Ovary (tissue), 9 donors: ENCODE measurements around the gene PSMG4. TPM values are rescaled to one million over a fixed set of nuclear protein-coding genes. Genes with fewer than 3 reads are reported as not detected.

Experiments
- DNase-seq, 5 donors: peaks; one replicate each; pipeline ENCODE4 v3.0.0-alpha.2; 2019 to 2020
- H3K27ac ChIP-seq, 2 donors: fragments of 200-600 bp; one replicate each; pipeline versions ENCODE4 v1.5.1 to v1.8.0; 2019 to 2022
- H3K27me3 ChIP-seq: fragments of 200-600 bp; one replicate; pipeline ENCODE4 v1.8.0; 2022
- H3K36me3 ChIP-seq: fragments of 200-600 bp; sonication (generic); one replicate; pipeline ENCODE4 v1.5.1; 2019
- H3K4me1 ChIP-seq: one replicate; pipeline ENCODE4 v1.8.1; 2013; ENCODE audit warnings: mild to moderate bottlenecking, moderate library complexity; ENCODE audit not compliant: insufficient read depth
- H3K4me3 ChIP-seq: fragments of 200-600 bp; sonication (generic); one replicate; pipeline ENCODE4 v1.5.1; 2017
- H3K9me3 ChIP-seq, 2 donors: fragments of 200-600 bp in 1 of 2; sonication (generic) in 1 of 2; one replicate each; pipeline versions ENCODE4 v1.5.1 to v1.8.1; 2013 to 2019; ENCODE audit warnings: mild to moderate bottlenecking in 1 of 2, moderate library complexity in 1 of 2
- EP300 ChIP-seq: sonication (generic); formaldehyde crosslinking; IDR thresholded peaks from one replicate; pipeline ENCODE4 v1.6.1; 2017; ENCODE audit warnings: antibody characterized with exemption
- POLR2A ChIP-seq: fragments of 450-650 bp; IDR thresholded peaks from one replicate; pipeline ENCODE4 v1.6.1; 2017; ENCODE audit warnings: antibody characterized with exemption, mild to moderate bottlenecking, moderate library complexity
- WGBS, 3 donors: extraction: QIAGEN DNeasy Blood & Tissue Kit in 1 of 3; methylation state at CpG; one replicate each; pipeline versions ENCODE4 v1.1.5 to v1.1.7; 2013 to 2017; 5-methylcytosine and 5-hydroxymethylcytosine counted together
- intact Hi-C, 4 donors: fragments of 100-400 bp; cut with DNase I; formaldehyde crosslinking; loops; one replicate each; pipeline versions ENCODE4 v1.11.0 to v1.15.1; 2022 to 2023
- polyA plus RNA-seq, 2 donors: library from polyadenylated mRNA; stranded (reverse); fragments of 200-250 nt in 1 of 2; fragments of 350-450 nt in 1 of 2; fragmentation: Illumina TruSeq in 1 of 2; extraction: RNeasy Lipid Tissue Mini Kit (QIAGEN cat#74804) in 1 of 2; gene quantifications; one replicate each; pipeline ENCODE4 v1.2.3, GENCODE V29; 2013 to 2014
- total RNA-seq, 7 donors: library from RNA; depleted of rRNA in 2 of 7; stranded (reverse); fragments of >200 nt in 2 of 7; fragmentation: NEBNext Ultra II Directional in 3 of 7; extraction: Animal tissue kit (Norgen Biotek cat#: 25700) in 3 of 7; gene quantifications; one replicate each; pipeline versions ENCODE4 v1.1.0 to v1.2.4, GENCODE V29; 2016 to 2023
- TF ChIP-seq, protein P1 (sequence below), 3 donors: fragments of 450-650 bp in 2 of 3; fragments of 200-600 bp in 1 of 3; IDR thresholded peaks; one replicate each; pipeline versions ENCODE4 v1.5.1 to v1.8.0; 2016 to 2022; ENCODE audit warnings: antibody characterized with exemption in 3 of 3, mild to moderate bottlenecking in 1 of 3
- donor health status: DM: no; HTN: no; CAD: no; lungs with moderate emphysema.
- donor health status: DM: no; HTN: no; CAD: no.
- donor health status: Bipolar disorder and iron deficiency.
- donor health status: DM: yes; HTN: yes; CAD: no.
- donor health status: DM: no; HTN: no; CAD: no.
- donor health status: DM: yes; HTN: yes; CAD: no.

The PSMG4 gene
- total and polyA plus RNA-seq, 9 donors = 8.5 to 34.8 (median 22.7) TPM

DNA sequence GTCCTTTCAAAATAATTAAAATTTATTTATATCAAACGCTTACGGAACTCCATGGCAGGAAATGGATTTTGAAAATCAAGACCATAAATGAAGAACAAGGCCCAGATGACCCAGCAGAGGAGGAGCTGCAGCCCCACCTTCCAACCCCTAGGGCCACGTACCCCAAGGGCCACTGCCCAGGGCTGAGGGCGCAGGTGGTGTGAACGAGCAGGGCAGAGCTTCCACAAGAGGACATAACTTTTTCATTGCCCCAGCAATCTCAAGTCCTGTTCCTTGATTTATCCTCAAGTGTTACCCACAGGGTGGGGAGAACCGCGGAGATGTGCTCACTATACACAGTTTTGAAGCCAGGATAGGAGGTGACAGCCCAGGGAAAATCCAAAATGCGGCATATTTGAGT is 42.8 kb downstream of the PSMG4 start:
- intact Hi-C loops = loop anchor here in 1 of 4 donors (10.0 kb wide), 1 partner anchor 113 kb away; no protein-coding TSS in a partner anchor
- H3K27me3 ChIP-seq = no peaks in the 10 kb centered on the region
- TF ChIP-seq, protein P1, sequence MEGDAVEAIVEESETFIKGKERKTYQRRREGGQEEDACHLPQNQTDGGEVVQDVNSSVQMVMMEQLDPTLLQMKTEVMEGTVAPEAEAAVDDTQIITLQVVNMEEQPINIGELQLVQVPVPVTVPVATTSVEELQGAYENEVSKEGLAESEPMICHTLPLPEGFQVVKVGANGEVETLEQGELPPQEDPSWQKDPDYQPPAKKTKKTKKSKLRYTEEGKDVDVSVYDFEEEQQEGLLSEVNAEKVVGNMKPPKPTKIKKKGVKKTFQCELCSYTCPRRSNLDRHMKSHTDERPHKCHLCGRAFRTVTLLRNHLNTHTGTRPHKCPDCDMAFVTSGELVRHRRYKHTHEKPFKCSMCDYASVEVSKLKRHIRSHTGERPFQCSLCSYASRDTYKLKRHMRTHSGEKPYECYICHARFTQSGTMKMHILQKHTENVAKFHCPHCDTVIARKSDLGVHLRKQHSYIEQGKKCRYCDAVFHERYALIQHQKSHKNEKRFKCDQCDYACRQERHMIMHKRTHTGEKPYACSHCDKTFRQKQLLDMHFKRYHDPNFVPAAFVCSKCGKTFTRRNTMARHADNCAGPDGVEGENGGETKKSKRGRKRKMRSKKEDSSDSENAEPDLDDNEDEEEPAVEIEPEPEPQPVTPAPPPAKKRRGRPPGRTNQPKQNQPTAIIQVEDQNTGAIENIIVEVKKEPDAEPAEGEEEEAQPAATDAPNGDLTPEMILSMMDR (IDR thresholded peaks at IDR 0.05) = no peak
- no peak for TF ChIP-seq EP300
- whole genome bisulfite sequencing, 3 donors = 95 to 98% (median 97%) methylated on average over 8 of the region's 8 CpGs
- no peak overlapping the region for H3K27ac ChIP-seq
- H3K36me3 ChIP-seq = no peaks in the 10 kb centered on the region
- H3K4me3 ChIP-seq = no peak overlapping the region
- H3K4me1 ChIP-seq = no peaks in the 10 kb centered on the region
- no peak for DNase-seq
- H3K9me3 ChIP-seq = no peaks in the 10 kb centered on the region

DNA sequence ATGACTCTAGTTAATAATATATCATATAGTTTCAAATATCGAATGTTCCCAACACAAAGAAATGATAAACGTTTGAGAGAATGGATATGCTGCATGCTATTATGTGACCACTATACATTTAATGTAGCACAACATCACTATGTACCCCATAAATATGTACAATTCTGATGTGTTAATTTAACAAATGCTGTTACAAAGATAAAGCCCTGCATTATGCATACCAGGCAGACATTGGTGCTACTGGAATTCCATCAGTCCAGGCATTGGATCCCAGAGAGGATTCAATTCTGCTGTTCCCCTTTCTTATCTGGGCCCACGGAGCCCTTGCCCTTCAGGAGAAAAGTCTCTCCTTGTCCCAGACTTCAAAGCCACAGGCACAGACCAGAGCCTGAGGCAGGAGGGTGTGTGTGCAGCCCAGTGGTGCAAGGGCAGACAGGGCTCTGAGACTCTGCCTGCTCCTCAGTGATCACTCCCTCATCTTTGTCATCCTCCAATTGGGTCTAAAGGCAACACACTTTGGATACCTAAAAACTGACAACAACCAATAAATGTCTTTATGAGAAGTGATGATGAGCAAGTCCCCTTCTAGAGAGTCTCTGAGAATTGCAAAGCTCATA is 45.2 kb downstream of the PSMG4 start:
- Histone ChIP-seq H3K4me3 (no peak overlapping the region), H3K27ac (no peak overlapping the region), H3K9me3 (no peaks in the 10 kb centered on the region), H3K36me3 (no peaks in the 10 kb centered on the region), H3K4me1 (no peaks in the 10 kb centered on the region), H3K27me3 (no peaks in the 10 kb centered on the region)
- TF ChIP-seq POLR2A (no peak), EP300 (no peak)
- TF ChIP-seq, protein P1 (IDR thresholded peaks at IDR 0.05) = no peak
- intact Hi-C loops = loop anchor here in 1 of 4 donors (10.0 kb wide), 1 partner anchor 111 kb away; no protein-coding TSS in a partner anchor
- WGBS, 3 donors = 85 to 90% (median 86%) methylated on average over 3 of the region's 3 CpGs
- DNase-seq = no peak

DNA sequence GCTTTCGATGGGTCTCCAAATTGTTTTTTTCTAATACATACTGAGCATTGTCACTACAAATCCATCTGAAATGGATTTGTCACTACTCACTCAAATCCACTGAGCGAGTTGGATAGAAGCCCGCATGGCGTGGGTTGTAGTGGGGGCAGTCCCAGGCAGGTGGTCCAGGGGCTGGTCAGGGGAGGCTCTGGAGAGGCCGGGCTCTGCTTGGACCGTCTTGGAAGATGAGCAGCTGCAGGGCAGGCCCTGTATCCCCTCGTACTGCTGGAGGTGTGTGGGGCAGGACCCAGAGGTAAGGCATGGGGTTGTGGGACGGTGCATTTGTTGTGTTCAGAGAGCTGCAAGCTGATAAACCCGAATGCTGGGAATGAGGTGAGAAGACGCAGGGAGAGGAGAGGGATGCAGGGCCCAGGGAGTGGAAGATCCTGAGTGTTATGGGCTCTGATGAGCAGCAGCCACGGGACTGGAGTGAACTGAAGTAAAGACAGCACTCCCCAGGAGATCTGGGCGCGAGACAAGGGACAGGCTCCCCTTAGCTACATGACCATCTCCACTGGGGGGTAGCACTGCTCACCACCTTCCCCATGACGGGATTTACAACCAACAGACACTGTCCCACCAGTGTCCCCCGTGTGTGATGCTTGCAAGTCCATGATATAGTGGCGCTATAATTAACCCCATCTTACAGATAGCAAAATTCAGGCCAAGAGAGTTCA is 45.9 kb downstream of the PSMG4 start:
- Histone ChIP-seq H3K4me3 (no peak overlapping the region), H3K9me3 (no peaks in the 10 kb centered on the region), H3K4me1 (no peaks in the 10 kb centered on the region), H3K36me3 (no peaks in the 10 kb centered on the region), H3K27ac (no peak overlapping the region), H3K27me3 (no peaks in the 10 kb centered on the region)
- intact Hi-C loops = loop anchor here in 1 of 4 donors (10.0 kb wide), 1 partner anchor 110 kb away; no protein-coding TSS in a partner anchor
- peak in 1 of 5 donors; percentile 11 for DNase-seq
- TF ChIP-seq EP300 (no peak), POLR2A (no peak)
- TF ChIP-seq, protein P1 (IDR thresholded peaks at IDR 0.05) = no peak
- 88 to 90% (median 88%) methylated on average over 16 of the region's 16 CpGs for WGBS, 3 donors

DNA sequence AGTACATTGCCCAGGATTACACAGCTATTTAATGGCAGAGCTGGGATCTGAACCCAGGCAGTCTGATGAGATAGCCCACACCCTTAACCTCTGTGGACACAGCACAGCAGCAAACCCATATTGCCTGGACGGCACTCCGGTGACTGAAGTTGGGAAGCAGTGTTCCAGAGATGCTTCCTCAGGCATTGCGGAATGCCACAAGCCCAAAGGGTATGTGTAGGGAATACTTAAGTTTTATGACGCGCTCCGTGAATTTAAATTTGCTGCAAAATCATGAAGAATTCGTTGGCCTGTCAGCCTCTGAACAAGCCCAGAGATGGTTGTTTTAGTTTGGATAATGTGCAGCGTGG is 46.4 kb downstream of the PSMG4 start:
- Histone ChIP-seq H3K4me1 (no peaks in the 10 kb centered on the region), H3K4me3 (no peak overlapping the region), H3K27me3 (no peaks in the 10 kb centered on the region), H3K9me3 (no peaks in the 10 kb centered on the region), H3K36me3 (no peaks in the 10 kb centered on the region), H3K27ac (no peak overlapping the region)
- intact Hi-C loops = loop anchor here in 1 of 4 donors (10.0 kb wide), 1 partner anchor 110 kb away; no protein-coding TSS in a partner anchor
- WGBS, 3 donors = 93 to 95% (median 93%) methylated on average over 8 of the region's 8 CpGs
- DNase-seq = no peak
- TF ChIP-seq EP300 = no peak
- TF ChIP-seq, protein P1 (IDR thresholded peaks at IDR 0.05) = no peak
- TF ChIP-seq POLR2A = no peak
